22Rv1 (cell line): ENCODE results near the gene TRIM3.

Source experiments
- H3K27ac ChIP-seq: fragments of 450-650 bp; 2 replicates; pipeline ENCODE4 v1.5.1; 2017
- CTCF ChIP-seq: fragments of 450-650 bp; IDR thresholded peaks from 2 replicates; pipeline ENCODE4 v1.5.1; 2017; ENCODE audit warnings: mild to moderate bottlenecking
- ZFX ChIP-seq: fragments of 450-650 bp; IDR thresholded peaks from 2 replicates; pipeline ENCODE4 v1.6.1; 2017; ENCODE audit warnings: antibody characterized with exemption, borderline replicate concordance

The TRIM3 gene

DNA sequence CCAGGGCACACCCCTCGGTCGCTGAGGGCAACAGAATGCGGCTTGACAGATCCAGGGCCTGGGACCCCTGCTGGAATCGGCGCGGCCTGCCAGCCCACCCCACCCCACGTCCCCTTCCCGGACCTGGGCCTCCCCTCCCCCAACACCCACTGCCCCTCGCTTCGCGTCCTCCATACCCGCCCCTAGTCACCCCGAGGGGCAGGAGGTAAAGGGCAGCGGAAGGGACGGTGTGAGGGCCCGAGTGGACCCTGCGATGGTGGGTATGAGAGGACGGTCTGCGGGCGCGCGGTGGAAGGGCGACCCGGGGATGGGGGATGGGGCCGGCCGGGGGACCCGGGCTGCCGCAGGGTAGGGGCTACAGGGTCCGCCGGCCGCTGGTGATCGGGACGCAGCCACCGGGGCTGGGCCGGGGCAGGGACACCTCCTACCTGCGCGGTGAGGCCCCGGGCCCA, 55.2 kb downstream of the TRIM3 start:
- TF ChIP-seq ZFX, result no peak
- TF ChIP-seq CTCF, result no peak
- no peak overlapping the region for H3K27ac ChIP-seq

GRCh38 chr11:6417907-6418556, 55.7 kb downstream of the TRIM3 start:
- H3K27ac ChIP-seq, result no peak overlapping the region
- no peak for TF ChIP-seq CTCF
- no peak for TF ChIP-seq ZFX

DNA sequence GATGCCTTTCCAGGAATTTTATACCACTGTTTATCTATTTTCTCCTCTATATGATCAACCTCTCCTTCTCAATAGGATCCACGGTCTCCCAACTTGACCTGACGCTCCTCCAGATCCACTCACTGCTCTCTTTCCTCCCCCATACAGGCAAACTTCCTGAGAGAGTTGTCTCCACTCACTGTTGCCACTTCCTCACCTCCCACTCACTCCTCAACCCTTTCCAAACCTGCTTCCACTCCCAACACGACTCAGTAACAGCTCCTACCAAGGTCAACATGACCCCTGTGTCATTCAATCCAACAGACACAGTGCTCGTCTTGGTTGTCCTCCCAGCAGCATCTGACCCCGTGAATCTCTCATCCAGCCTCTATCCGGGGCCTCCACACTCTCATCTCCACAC, 57.9 kb downstream of the TRIM3 start:
- no peak overlapping the region for H3K27ac ChIP-seq
- TF ChIP-seq CTCF, result no peak
- TF ChIP-seq ZFX, result no peak

DNA sequence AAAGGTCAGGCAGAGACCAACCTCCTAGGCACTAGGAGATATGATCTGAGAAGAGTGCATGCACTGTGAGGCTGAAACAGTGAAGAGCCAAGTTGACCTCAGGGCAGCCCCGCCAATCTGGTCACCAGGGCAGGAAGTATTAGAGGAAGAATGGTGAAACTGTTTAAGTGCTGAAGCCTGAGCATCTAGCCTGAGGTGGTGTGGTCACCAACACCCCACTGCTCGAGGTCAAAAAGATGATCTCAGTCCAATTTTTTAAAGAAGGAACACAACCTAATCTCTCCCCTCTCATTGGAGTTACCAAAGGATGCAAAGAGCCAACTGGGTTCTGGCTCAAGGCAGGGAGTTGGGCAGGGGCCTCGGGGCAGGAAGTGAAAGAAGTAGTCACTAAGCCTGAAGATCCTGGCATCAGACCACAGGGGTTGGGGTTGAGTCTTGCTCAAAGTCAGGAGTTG, 58.8 kb downstream of the TRIM3 start:
- TF ChIP-seq CTCF, result no peak
- TF ChIP-seq ZFX, result no peak
- H3K27ac ChIP-seq, result no peak overlapping the region

DNA sequence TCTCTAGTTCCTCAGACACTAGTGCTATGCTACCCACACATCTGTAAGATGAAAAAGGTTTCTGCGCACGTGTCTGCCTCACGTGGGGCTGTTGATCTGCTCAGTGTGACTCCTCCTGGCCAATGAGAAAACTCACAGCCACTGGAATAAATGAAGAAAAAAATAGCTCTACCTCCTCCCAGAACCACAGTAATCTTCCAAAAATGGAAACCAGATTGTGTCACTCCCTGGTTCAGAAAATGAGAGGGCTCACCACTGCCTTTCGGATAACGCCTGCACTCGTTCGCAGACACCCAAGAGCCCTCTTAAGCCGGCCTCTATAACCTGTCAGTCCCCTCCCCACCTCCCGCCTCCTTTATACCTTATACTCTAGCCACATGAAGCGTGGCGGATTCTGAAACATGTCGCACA, 59.9 kb downstream of the TRIM3 start:
- TF ChIP-seq ZFX, result no peak
- no peak for TF ChIP-seq CTCF

DNA sequence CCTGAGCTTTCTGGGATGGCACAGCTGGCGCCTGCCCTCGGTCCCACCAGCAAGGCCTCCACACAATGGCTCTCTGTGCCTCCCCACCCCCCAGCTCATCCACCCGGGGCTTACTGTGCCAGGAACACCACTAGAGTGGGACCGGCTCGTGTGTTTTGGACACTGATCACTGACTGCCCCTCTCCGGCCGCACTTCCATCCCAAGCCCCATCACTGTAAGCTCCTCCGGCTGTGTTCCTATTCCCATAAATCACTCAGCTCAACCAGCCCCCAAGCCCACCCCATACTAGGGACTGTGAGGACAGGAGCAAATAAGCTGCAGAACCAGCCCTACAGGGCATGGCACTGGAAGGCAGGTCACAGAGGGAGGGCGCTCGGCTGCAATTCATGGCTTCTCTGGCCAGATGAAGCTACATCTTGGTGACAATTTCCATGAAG, 62.1 kb downstream of the TRIM3 start:
- no peak overlapping the region for H3K27ac ChIP-seq
- TF ChIP-seq CTCF, result no peak
- no peak for TF ChIP-seq ZFX

More for the DNA sequence above, 59.9 kb downstream of the TRIM3 start:
- H3K27ac ChIP-seq, result no peak overlapping the region

- H3K27ac ChIP-seq, result no peak overlapping the region
- no peak for TF ChIP-seq ZFX
- TF ChIP-seq CTCF, result no peak
Measured at GRCh38 chr11:6410695-6411430, 62.9 kb downstream of the TRIM3 start.
